PC-3 (cell line): ENCODE data around the gene PNLDC1. TPM values are rescaled to one million over a fixed set of nuclear protein-coding genes. Genes with fewer than 3 reads are reported as not detected.

ENCODE experiments used
- ATAC-seq: fragments of 200-7000 bp; cut with Tn5 transposase; 2 replicates; pipeline ENCODE4 v1.9.1; 2020; ENCODE audit warnings: mild to moderate bottlenecking, moderate library complexity
- BruUV-seq: library from RNA; stranded (reverse); fragments of 400-500 nt; replicated peaks from 2 replicates; lab custom pipeline; 2021; lab: Mats Ljungman, UMichigan
- CTCF ChIA-PET: fragments of 300-600 bp; sonication (Branson Sonifier 250); formaldehyde crosslinking; loops from one replicate; lab custom pipeline; 2022; ENCODE audit warnings: antibody characterized with exemption; lab: Charles Lee
- POLR2A ChIA-PET: fragments of 300-600 bp; sonication (Branson Sonifier 250); formaldehyde crosslinking; loops from one replicate; lab custom pipeline; 2022; ENCODE audit warnings: antibody characterized with exemption; ENCODE audit not compliant: unreplicated experiment; lab: Charles Lee
- DNase-seq: peaks from one replicate; pipeline ENCODE4 v3.0.0-alpha.2; 2015
- H2AFZ ChIP-seq: fragments of 300-600 bp; sonication (generic); 2 replicates; pipeline ENCODE4 v1.6.0; 2016; ENCODE audit warnings: antibody characterized with exemption, low read length
- H3F3A ChIP-seq: fragments of 300-600 bp; sonication (generic); one replicate; pipeline ENCODE4 v1.6.0; 2017; ENCODE audit warnings: antibody characterized with exemption, low read length, control low read depth, mild to moderate bottlenecking; ENCODE audit not compliant: unreplicated experiment
- H3K27ac ChIP-seq: fragments of 300-600 bp; sonication (generic); 2 replicates; pipeline ENCODE4 v1.5.1; 2016; ENCODE audit warnings: mild to moderate bottlenecking, low read length
- H3K27me3 ChIP-seq: fragments of 300-600 bp; sonication (generic); 2 replicates; pipeline ENCODE4 v1.6.1; 2016; ENCODE audit warnings: low read length, mixed read lengths
- H3K36me3 ChIP-seq: fragments of 300-600 bp; sonication (generic); 2 replicates; pipeline ENCODE4 v1.6.1; 2016; ENCODE audit warnings: low read depth, mixed run types, low read length, mixed read lengths
- H3K4me1 ChIP-seq: fragments of 300-600 bp; sonication (generic); 2 replicates; pipeline ENCODE4 v1.5.1; 2016; ENCODE audit warnings: low read length; ENCODE audit not compliant: insufficient read depth
- H3K4me2 ChIP-seq: fragments of 300-600 bp; sonication (generic); 2 replicates; pipeline ENCODE4 v1.6.0; 2016; ENCODE audit warnings: low read length
- H3K4me3 ChIP-seq: fragments of 300-600 bp; sonication (generic); 2 replicates; pipeline ENCODE4 v1.5.1; 2016; ENCODE audit warnings: mild to moderate bottlenecking, low read length, mixed read lengths
- H3K79me2 ChIP-seq: fragments of 300-600 bp; sonication (generic); 2 replicates; pipeline ENCODE4 v1.6.1; 2017; ENCODE audit warnings: low read length, mixed read lengths
- H3K9ac ChIP-seq: fragments of 300-600 bp; sonication (generic); 2 replicates; pipeline ENCODE4 v1.6.0; 2016; ENCODE audit warnings: mild to moderate bottlenecking, low read length
- H3K9me2 ChIP-seq: fragments of 300-600 bp; sonication (generic); replicated peaks from 2 replicates; pipeline ENCODE4 v1.6.1; 2016; ENCODE audit warnings: mixed run types, low read length, mixed read lengths
- H3K9me3 ChIP-seq: fragments of 300-600 bp; sonication (generic); 2 replicates; pipeline ENCODE4 v1.6.1; 2016; ENCODE audit warnings: low read length, mixed read lengths
- H4K20me1 ChIP-seq: fragments of 300-600 bp; sonication (generic); 2 replicates; pipeline ENCODE4 v1.6.1; 2016; ENCODE audit warnings: low read length, mixed read lengths
- CTCF ChIP-seq: fragments of 300-600 bp; sonication (generic); conservative IDR thresholded peaks from 2 replicates; pipeline ENCODE4 v1.5.1; 2017; ENCODE audit warnings: antibody characterized with exemption, low read depth, mild to moderate bottlenecking, low read length
- EZH2 ChIP-seq: fragments of 300-600 bp; sonication (generic); IDR thresholded peaks from one replicate; pipeline ENCODE4 v1.6.1; 2017; ENCODE audit warnings: antibody characterized with exemption, mild to moderate bottlenecking, low read length; ENCODE audit not compliant: unreplicated experiment
- EZH2phosphoT487 ChIP-seq: fragments of 300-600 bp; sonication (generic); IDR thresholded peaks from 2 replicates; pipeline ENCODE4 v1.6.1; 2018; ENCODE audit warnings: mild to moderate bottlenecking, antibody characterized with exemption, low read length, borderline replicate concordance
- intact Hi-C: fragments of 100-400 bp; cut with micrococcal nuclease; formaldehyde crosslinking; loops from 2 replicates; pipeline ENCODE4 v1.9.0; 2023
- total RNA-seq: library from RNA; depleted of rRNA; stranded (reverse); fragments of >200 nt; gene quantifications from 2 replicates; pipeline ENCODE4 v1.2.3, GENCODE V29; 2014

Gene PNLDC1
- total RNA-seq, 1 experiment from 2014 or later: not detected

DNA sequence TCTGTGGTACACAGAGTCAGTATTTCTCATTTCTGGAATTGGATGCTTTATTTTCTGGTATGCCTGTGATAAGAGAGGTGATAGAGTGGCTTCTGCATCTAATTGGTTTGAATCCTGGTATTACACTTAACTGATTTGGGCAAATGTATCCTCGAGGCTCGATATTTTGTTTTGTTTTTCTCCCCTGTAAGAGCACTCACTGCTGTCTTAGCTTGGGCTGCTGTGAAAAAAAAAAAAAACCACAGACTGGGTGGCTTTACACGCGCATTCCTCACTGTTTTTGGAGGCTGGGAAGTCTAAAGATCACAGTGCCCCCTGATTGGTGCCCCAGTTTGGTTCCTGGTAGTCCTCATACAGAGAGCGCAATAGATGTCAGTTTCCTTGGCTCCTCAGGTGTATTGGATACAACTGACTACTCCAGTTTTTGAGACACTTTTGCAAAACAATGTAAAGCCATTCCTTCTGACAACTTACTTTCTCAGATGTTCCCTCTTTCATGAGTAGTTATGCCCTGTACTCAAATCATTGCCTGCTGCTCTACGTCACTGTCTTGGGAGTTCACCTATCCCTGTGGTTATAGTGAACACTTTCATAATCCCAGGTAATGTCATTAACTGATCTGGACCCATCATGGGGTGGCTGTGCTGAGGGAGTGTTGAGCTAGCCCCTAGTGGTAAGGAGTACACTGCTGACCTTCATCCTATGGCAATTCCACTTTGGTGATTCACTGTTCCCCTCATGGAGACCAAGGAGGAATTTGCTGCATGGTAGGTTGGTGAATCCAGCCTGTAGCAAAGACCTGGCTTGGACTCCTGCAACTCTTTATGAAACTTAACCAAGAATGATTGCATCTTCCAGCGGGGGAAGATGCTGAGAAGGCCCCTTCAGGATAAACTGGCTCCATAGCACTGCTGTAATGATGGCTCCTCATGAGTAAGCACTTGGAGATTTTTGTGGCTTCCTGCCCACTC lies 41.8 kb upstream of the PNLDC1 start:
- Histone ChIP-seq H3K4me2 (no peak overlapping the region), H3K9ac (no peak overlapping the region), H3K27me3 (no peaks in the 10 kb centered on the region), H3K9me2 (no peaks in the 10 kb centered on the region), H3K79me2 (no peaks in the 10 kb centered on the region), H3K4me3 (no peak overlapping the region), H3K9me3 (no peaks in the 10 kb centered on the region), H3K27ac (no peak overlapping the region), H3F3A (no peaks in the 10 kb centered on the region), H2AFZ (no peak overlapping the region), H4K20me1 (0 out of 2 replicates have a peak, but pooled peaks cover 3% of the 10 kb centered on the region), H3K4me1 (peaks cover 21% of the 10 kb centered on the region), H3K36me3 (peaks cover 35% of the 10 kb centered on the region)
- CTCF ChIA-PET: no interaction called here
- peak; percentile 27 for TF ChIP-seq CTCF
- TF ChIP-seq EZH2: no peak
- TF ChIP-seq EZH2phosphoT487: no peak
- no TSS peak for BruUV-seq
- intact Hi-C loops: loop anchor here (2.0 kb wide), 1 partner anchor 32 kb away; the partner anchor contains the start of gene WTAP
- POLR2A ChIA-PET: no interaction called here
- ATAC-seq (no peak), DNase-seq (peak; percentile 54)

DNA sequence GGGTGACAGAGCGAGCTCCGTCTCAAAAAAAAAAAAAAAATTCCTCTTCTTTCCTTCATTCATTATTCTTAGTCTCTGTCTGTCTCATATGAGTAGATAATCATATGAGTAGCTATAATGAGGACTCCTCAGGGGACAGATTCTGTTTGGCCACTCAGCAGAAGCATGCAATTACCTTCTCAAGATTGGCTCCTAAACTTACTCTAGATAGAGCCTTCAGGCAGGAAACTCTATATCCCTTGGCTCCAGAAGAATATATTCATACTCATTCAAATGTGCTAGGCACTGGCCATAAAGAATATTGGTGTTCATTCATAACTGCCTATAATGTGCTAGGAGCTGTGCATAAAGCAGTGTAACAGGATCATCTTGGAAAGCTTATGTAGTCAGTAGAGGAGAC lies 40.4 kb upstream of the PNLDC1 start:
- CTCF ChIA-PET: no interaction called here
- ATAC-seq (no peak), DNase-seq (no peak)
- H3K27ac ChIP-seq: no peak overlapping the region
- no TSS peak for BruUV-seq
- no peaks in the 10 kb centered on the region for H3K27me3 ChIP-seq
- no peaks in the 10 kb centered on the region for H3K9me3 ChIP-seq
- POLR2A ChIA-PET: no interaction called here
- H3K36me3 ChIP-seq: peaks cover 23% of the 10 kb centered on the region
- no peaks in the 10 kb centered on the region for H3F3A ChIP-seq
- H3K79me2 ChIP-seq: no peaks in the 10 kb centered on the region
- H3K4me2 ChIP-seq: no peak overlapping the region
- peaks cover 21% of the 10 kb centered on the region for H3K4me1 ChIP-seq
- H3K9ac ChIP-seq: no peak overlapping the region
- H2AFZ ChIP-seq: no peak overlapping the region
- TF ChIP-seq EZH2phosphoT487 (no peak), CTCF (no peak), EZH2 (no peak)
- H4K20me1 ChIP-seq: no peaks in the 10 kb centered on the region
- H3K4me3 ChIP-seq: no peak overlapping the region
- H3K9me2 ChIP-seq: no peaks in the 10 kb centered on the region
- intact Hi-C loops: loop anchor here (2.0 kb wide), 2 partner anchors 33 to 69 kb away; partner anchors contain the start of gene WTAP
